ENCODE results near the gene MYH10.

Gene MYH10

DNA sequence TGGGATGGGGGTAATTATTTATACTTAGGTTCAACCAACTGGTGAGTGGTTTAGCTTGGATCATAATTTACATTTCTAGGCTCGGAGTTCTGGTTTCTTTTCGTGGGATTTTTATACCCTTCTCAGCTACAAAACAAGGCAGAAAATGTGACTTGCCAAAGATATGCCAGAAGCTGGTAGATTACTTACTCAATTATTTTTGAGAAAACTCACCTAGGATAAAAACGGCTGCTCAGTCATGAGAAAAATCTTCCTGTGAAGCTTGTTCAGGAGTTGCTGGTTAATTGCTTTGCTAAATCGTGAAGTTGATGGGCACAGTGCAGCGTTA is 193.7 kb downstream of the MYH10 start:
- H3K4me2 ChIP-seq = peak overlapping the region; percentile 77 to 95 (median 88)
- peak overlapping the region; percentile 84 to 100 (median 94) for H3K4me3 ChIP-seq
- H3K27me3 ChIP-seq = no peaks in the 10 kb centered on the region
- no peak for TF ChIP-seq Cebpa-rat (IDR thresholded peaks at IDR 0.05)
- H3K27ac ChIP-seq = peak overlapping the region; percentile 88 to 97 (median 94); a peak in 21 of 22 replicates
- H3K4me1 ChIP-seq = peaks cover 27 to 50% (median 35%) of the 10 kb centered on the region in 10 experiments
- H4K20me1 ChIP-seq = peaks cover 47 to 61% (median 59%) of the 10 kb centered on the region in 11 experiments; a peak in 21 of 22 replicates
- no peaks in the 10 kb centered on the region for H3K9me3 ChIP-seq (replicated peaks in 1 of 11)
- H3K9ac ChIP-seq = peak overlapping the region; percentile 91 to 99 (median 96)
- H3K36me3 ChIP-seq = peaks cover 22 to 39% (median 30%) of the 10 kb centered on the region in 11 experiments; a peak in 21 of 22 replicates

DNA sequence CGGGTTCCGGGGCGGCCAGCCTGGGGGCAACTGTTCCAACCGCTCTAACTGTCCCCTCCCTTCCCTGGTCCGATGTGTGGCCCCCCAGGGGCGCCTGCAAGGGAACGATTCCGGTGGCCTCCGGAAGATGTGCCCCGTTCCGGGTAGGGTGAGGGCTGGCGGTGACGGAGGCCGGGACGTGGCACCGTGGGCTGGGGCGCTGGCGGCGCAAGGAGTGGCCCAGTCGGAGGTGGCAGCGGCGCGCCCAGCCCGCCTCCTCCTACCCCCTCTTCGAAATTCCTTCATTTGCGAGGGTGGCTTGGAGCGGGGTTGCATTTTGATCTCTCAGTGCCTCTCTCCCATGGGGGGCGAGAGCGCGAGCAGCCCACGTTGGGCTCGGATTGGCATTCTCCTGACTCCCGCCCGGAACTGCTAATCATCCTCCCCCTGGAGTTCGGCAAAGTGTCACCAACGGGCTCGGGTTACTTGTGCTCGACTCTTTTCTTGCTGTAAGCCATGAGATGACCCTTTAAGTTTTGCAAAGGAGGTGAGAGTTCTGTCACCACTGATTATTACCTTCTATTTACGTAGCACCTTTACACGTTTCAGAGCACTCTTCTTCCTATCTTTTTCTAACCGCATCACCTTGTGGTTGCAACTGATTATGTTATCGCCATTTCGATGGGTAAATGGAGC is 194.2 kb downstream of the MYH10 start:
- Histone ChIP-seq H3K4me1 (peaks cover 23 to 45% (median 30%) of the 10 kb centered on the region in 10 experiments), H3K4me3 (peak overlapping the region; percentile 84 to 100 (median 94)), H3K27ac (peak overlapping the region; percentile 88 to 97 (median 94)), H3K36me3 (peaks cover 22 to 35% (median 30%) of the 10 kb centered on the region in 11 experiments; a peak in 21 of 22 replicates), H4K20me1 (peaks cover 43 to 56% (median 54%) of the 10 kb centered on the region in 11 experiments; a peak in 21 of 22 replicates), H3K9ac (peak overlapping the region; percentile 91 to 99 (median 96)), H3K27me3 (no peaks in the 10 kb centered on the region), H3K9me3 (replicated peaks in 1 of 11) (no peaks in the 10 kb centered on the region), H3K4me2 (peak overlapping the region; percentile 77 to 95 (median 88))
- no peak for TF ChIP-seq Cebpa-rat (IDR thresholded peaks at IDR 0.05)

DNA sequence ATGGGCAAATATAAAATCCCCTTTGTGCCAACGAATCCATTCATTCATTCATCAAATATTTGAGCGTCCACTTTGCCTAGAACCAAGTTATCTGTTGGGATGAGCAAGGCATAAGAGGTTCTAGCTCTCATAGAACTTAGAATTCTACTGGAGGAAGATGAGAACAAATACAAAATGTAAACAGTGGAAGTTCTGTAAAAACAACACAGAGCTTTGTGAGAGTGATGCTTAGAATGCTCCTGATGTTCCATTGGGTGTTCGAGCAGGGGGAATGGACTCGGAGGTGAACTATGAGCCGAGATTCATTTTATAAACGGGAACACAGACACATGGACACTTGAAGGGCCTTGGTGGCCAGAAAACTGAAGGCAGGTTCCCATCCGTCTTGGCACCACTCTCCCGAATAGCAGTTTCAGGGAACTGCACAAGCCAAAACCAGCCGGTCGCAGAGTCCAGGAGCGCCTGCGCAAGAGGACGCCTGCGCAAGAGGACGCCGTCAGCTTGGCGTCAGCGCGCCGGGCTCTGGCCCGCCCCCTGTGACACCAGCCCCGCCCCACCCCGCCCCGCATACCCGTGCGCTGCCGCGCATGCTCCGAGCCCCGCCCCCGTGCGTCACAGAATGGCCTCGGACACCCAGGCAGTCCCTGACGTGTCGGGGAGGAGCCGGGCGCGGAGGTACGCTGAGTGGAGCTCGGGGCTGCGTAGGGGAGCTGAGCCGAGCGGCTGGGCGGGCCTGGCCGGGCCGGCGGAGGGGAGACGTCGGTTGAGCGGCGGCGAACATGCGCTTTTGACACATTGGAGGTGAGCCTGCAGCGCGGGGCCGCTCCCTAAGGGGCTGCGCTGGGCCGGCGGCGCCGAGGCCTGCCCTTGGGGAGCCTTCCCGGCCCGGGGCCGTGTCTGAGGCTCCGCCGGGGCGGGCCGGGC is 195.0 kb downstream of the MYH10 start, which contains the start of gene NDEL1:
NDEL1 (plus strand) TSS at position 640 of the 924 bp plus-strand sequence. CDS start 8,388 bp downstream, outside the sequence.
- Histone ChIP-seq H4K20me1 (peaks cover 41 to 48% (median 46%) of the 10 kb centered on the region in 11 experiments; a peak in 21 of 22 replicates), H3K36me3 (peaks cover 21 to 28% (median 25%) of the 10 kb centered on the region in 11 experiments; a peak in 21 of 22 replicates), H3K9me3 (replicated peaks in 1 of 11) (no peaks in the 10 kb centered on the region), H3K27ac (peak within 1 kb of the TSS; percentile 88 to 97 (median 94)), H3K4me3 (peak within 1 kb of the TSS; percentile 84 to 100 (median 94)), H3K9ac (peak within 1 kb of the TSS; percentile 91 to 99 (median 96)), H3K4me1 (peaks cover 23 to 37% (median 25%) of the 10 kb centered on the region in 10 experiments), H3K27me3 (no peaks in the 10 kb centered on the region), H3K4me2 (peak within 1 kb of the TSS; percentile 77 to 95 (median 88))
- no peak for TF ChIP-seq Cebpa-rat (IDR thresholded peaks at IDR 0.05)

- Histone ChIP-seq H3K4me2 (no peak overlapping the region), H3K9ac (no peak overlapping the region), H3K9me3 (replicated peaks in 1 of 11) (no peaks in the 10 kb centered on the region), H3K4me1 (peaks cover 0 to 6% (median 4%) of the 10 kb centered on the region in 10 experiments; a peak in 6 of 20 replicates), H3K27ac (no peak overlapping the region), H4K20me1 (peaks cover 0 to 2% (median 1%) of the 10 kb centered on the region in 11 experiments; a peak in 8 of 22 replicates), H3K36me3 (no peaks in the 10 kb centered on the region), H3K4me3 (no peak overlapping the region), H3K27me3 (no peaks in the 10 kb centered on the region)
- no peak for TF ChIP-seq Cebpa-rat (IDR thresholded peaks at IDR 0.05)
Observed at GRCh38 chr17:8430966-8431365, 199.6 kb downstream of the MYH10 start.

GRCh38 chr17:8426802-8427201 is 203.7 kb downstream of the MYH10 start:
- H3K27me3 ChIP-seq = no peaks in the 10 kb centered on the region
- no peak overlapping the region for H3K4me2 ChIP-seq
- H3K9me3 ChIP-seq (replicated peaks in 1 of 11) = no peaks in the 10 kb centered on the region
- H3K4me3 ChIP-seq = no peak overlapping the region
- no peaks in the 10 kb centered on the region for H4K20me1 ChIP-seq
- H3K4me1 ChIP-seq = peaks cover 0 to 15% (median 3%) of the 10 kb centered on the region in 10 experiments; a peak in 17 of 20 replicates
- H3K27ac ChIP-seq = no peak overlapping the region
- H3K9ac ChIP-seq = no peak overlapping the region
- H3K36me3 ChIP-seq = no peaks in the 10 kb centered on the region
- no peak for TF ChIP-seq Cebpa-rat (IDR thresholded peaks at IDR 0.05)

GRCh38 chr17:8426094-8426720 is 204.3 kb downstream of the MYH10 start:
- Histone ChIP-seq H3K9ac (no peak overlapping the region), H3K36me3 (no peaks in the 10 kb centered on the region), H3K4me3 (no peak overlapping the region), H3K27me3 (no peaks in the 10 kb centered on the region), H3K27ac (no peak overlapping the region), H3K4me1 (peaks cover 0 to 21% (median 9%) of the 10 kb centered on the region in 10 experiments; a peak in 17 of 20 replicates), H3K4me2 (no peak overlapping the region), H4K20me1 (no peaks in the 10 kb centered on the region), H3K9me3 (replicated peaks in 1 of 11) (no peaks in the 10 kb centered on the region)
- TF ChIP-seq Cebpa-rat (IDR thresholded peaks at IDR 0.05) = no peak

Data from BLaER1 treated with 17β-estradiol and CSF1 and Interleukin-3, amounts not matched to agents 10 nM and 100 nM (cell line).